Activated CD4-positive, alpha-beta memory T cell treated with anti-CD3 and anti-CD28 coated beads, Interleukin-2, amount 10 ng/mL, durations not matched to agents 7 days and 5 days (primary cell): Measurements from ENCODE around the gene CLRN1. TPM values are rescaled to one million over a fixed set of nuclear protein-coding genes. Genes with fewer than 3 reads are reported as not detected.

Experiments used
- total RNA-seq, 2 experiments: library from RNA; stranded (reverse); gene quantifications; one replicate each; pipeline ENCODE4 v1.2.3, GENCODE V29; 2021

CLRN1 gene
- total RNA-seq, 2 experiments from 2014 or later, result not detected

Other genes with a start within 250 kb of the CLRN1 start
- gene SIAH2, start 209.6 kb downstream of the CLRN1 start, total RNA-seq, result 10 to 100 TPM; 42.5 to 44.9 TPM
- not detected for gene MINDY4B, start 67.3 kb downstream of the CLRN1 start, total RNA-seq
- gene MED12L, start 112.9 kb upstream of the CLRN1 start, total RNA-seq, result 1 to 10 TPM; 1.6 TPM
- 100 to 1,000 TPM; 204 to 222 TPM for gene GPR171, start 230.5 kb upstream of the CLRN1 start, total RNA-seq